Fibroblast of skin of right biceps (primary cell): ENCODE measurements around the gene MBP.
"Not testable (repeated sequence)": the region's sequence is repeated elsewhere in the genome, so short reads cannot be mapped to it uniquely, and the experiment has no call there.

Experiments
- DNase-seq: peaks from one replicate; pipeline ENCODE4 v3.0.0-alpha.2; 2013

MBP gene

DNA sequence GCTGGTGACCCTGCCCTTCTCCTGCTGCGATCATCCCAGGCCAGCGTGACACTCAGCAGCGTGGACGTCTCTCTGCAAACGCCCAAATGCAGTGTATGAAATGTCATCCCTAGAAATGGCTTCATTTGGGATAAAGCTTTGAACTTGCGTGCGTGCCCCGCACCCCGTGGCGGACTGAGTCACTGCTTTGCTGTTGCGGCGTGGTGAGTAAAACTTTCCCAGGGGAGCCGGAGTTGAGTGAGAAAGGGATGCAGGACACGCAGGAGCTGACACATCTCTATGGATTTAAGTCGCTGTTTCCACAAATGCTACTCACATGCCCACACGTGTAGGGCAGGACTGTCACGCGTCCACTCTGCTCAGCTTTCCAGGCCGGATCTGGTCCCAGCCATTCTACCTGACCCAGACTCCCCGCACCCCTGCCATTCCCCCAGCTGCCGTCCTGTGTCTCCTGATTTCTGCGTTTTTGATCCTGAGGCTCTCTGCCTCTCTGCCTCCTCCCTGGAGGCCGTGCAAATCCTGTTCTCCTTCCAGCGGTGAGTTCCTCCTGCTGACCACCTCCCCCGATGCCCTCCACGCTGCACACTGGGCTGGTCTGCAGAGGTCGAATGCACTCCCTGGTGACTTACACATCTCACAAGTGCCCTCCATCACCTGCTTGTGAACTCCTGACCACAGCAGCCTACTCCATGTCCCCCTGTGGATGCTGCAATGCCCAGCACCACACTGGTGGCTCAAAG is 88.9 kb downstream of the MBP start:
- DNase-seq, result peak; percentile 29

DNA sequence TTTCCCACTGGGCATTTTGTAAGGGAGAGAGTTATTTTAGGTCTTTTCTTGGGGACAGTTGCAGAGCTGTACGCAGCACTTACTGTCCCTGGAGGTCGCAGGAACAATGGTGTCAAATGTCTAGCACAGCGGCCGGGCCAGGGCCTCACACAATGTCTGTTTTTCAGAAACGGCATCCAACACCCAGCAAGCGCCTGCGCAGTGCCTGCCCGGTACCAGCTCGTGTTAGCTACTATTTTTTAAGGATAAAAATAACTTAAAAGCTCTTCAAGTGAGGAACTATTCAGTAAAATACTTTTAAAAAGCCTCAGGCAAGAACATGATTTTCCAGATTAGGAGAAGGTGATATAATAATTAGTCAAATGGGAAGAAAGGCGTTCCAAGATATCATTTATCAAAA is 90.0 kb downstream of the MBP start:
- DNase-seq, result no peak

DNA sequence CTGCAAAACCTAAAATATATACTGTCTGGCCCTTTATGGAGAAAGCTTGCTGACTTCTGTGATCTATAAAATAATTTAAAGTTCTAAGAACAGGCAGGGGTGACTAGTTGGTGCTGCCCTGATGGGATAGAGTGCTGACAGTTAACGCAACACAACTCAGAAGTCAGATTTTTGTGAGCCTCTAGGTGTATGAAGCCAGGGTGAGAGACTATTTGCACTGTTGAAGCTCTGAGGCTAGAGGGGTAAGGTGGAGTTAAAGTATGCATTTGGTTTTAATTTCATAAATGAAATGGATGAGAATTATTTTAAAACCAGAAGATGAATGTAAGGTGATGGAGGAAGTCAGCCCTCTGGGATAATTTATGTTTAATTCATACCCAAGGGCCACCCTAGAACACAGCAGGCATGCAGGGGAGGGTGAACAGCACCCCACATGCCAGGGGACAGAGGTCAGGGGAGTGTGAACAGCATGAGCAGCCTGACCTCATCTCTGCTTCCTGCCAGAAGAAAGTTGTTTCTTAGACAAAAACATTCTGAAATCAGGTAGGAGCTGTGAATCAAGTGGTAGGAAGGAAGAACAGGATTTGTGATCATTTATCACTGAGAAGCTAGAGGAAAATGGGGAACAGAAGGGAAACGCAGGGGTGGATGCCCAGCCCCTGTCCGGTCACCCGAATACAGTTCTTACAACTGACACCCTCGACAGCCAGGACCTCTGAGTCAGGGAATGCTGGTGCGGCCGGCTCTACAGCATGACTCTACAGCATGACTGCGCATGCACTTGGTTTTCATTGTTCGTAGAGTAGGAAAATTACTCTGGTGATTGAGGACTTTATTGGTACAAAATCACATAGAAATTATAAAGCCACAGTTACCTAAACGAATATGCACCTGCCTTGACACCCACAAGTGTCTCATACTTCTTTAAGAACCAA is 93.1 kb downstream of the MBP start:
- DNase-seq, result no peak

DNA sequence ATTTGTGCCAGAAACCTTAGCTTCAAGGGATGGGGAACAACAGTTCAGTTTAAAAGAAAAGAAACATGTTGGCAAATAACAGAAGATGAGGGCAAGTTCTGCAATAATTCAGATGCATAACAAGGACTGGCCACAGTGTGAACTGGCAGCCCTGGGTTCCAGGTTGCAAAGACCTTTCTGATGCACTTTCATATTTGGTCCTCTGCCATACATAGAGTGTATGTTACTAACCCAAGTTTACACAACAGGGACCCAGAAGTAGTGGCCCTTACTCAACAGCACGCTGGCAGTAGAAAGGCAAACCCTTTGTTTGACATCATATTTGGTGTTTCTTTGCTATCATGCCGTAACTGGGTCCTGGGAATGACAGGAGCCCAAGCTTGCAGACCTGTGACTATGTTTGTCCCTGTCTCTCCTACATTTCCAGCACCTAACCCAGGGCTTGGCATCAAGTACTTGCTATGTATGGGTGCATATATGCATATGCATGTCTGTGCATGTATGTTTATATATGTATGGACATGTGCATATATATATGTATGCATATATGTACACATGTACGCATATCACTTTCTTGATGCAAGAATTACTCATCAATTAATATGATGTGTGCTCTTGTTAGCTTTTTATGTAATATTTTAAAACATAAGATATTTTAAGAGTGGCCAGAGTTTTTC is 94.3 kb downstream of the MBP start:
- DNase-seq, result no peak

DNA sequence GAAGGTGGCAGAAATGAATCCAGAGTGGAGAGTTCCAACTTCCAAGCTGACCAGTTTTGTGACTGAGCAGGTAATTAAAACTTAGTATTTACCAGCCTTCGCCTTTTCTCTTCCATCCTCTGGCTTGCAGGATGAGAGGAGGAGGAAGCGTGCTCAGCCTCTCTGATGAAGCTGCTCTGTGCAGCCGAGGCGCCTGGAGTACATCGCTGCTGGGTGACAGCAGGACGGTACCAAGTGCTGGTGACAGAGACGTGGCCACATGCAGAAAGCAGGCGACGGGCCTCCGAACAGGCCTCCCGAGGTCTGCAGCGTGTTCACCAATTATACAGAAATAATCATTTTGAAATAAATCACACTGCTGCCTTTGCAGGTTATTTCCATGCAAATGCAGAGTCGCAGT is 95.0 kb downstream of the MBP start:
- no peak for DNase-seq

DNA sequence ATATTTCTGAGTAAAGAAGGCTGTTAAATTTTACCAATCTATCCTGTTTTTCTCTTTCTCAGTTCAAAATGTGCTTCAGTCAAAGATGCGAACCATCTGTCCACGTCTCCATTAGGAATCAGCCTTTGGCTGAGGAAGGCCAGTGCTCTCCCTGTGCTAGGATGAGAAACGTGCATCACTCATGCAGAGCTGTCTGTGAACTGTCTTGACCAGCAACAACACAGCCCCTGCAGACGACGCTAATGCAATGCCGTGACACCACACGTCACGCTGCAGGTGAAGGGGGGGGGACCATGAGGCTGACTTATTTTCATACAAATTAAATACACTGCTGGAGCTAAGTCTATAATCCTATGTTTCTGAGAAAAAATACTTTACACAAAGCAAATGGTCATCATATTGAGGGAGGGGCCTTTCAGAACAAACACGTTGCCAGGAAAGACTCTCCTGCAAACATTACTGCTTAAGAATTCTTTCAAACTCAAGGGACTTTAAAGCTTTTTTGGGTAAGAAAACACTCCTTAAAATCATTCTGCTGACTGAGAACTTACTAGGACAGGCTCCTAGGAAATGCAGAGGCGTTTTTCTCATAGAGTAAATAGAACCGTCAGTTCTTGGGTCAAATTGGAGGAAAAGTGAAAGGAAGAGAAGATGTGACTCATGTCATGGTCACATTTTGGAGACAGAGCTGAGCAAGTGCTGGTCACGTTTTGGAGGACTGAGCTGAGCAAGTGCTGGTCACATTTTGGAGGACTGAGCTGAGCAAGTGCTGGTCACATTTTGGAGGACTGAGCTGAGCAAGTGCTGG is 97.0 kb downstream of the MBP start:
- no peak for DNase-seq

DNA sequence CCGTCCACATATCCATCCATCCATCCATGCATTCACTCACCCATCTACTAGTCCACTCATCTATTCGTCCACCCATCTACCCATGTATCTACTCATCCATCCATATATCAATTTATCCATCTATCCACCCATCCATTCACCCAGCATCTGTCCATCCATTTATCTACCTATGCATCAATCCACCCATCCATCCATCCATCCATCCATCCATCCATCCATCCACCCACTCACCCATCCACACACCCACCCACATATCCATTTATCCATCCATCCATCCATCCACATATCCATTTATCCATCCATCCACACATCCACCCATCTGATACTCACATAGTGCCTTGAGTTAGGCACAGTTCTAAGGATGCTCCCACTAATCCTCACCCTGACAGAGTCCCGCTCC is 99.0 kb downstream of the MBP start:
- no peak for DNase-seq

DNA sequence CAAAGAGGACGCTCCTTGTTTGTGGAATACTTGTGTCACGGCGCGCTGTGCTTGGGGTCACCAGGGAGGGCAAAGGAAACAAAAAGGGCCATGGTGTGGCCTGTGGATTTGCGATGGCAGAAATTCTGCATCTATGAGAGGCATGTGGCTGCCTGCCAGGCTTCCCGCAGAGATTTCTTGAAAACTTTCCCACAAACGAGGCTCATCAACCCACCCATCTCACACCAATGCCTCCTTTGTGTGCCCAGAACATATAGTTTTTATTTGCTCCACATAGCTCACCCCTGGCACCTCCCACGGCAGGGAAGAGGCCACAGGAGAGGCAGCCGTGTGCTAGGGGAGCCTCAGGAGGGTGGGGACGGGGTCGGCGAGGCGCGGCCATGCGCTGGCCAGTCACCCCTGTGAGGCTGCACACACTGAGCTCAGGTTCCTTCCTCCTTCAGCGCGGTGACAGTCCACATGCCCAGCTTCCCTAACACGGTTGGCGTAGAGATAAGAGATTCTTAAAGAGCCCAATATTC is 100.3 kb downstream of the MBP start:
- no peak for DNase-seq

DNA sequence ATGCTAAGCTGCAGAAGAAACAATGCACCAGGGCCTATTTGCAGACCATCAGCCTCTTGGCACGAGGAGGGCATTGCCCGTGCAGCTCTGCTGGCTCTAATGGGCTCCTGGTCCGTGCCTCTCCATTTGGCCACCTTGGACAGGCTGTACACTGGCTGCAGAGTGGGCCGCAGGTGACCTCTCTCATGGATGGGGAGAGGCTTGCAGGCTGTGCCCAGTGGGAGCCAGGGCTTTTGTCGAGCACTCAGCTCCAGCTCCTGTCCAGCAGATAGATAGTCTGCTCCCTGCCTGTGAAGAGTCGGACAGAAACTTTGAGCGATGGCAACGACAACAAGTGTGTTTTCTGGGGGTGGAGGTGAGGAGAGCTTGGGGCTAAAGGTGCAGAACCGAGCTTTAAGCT is 100.9 kb downstream of the MBP start:
- no peak for DNase-seq

DNA sequence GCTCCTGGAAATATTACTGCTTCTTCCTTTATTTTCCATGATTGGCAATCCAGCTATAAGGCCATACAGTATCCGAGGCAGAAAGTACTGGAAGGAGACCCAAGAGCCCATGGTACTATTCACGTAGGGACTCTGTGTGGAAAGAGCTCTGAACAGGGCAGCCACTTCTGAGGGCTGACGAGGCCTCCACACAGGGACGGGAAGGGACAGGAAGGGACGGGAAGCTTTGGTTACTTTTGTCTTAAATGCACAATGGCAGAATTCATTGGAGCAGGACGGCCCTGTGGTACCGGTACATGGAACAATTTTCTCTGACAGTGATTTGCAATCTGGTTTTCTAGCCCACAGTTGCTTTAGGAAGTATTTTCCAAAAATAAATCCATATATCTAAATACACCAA is 102.4 kb downstream of the MBP start:
- DNase-seq, result no peak

DNA sequence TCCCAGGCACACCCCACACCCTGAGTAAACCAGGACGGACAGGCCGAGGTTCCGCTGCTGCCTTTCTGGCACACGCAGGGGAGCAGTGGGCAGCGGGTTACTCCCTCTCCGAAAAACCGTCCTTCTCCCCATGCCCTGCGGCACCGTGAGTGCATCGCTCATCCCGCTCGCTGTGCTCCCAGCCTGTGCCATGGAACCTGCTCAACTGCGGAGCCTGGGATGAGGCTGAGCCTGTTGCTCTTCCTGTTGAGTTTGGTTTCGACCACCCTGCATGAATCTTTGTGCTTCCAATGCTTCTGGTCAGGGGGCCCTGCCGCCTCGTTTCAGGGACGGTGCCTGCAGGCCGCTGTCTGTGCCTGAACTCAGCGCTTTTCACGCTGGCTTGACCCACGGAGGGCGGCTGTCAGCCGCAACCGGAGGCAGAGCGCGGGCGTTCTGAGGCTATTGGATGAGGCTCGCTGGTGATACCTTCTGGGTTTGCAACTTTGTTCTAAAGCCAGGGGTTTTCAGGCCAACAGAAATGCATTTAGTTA is 106.7 kb downstream of the MBP start:
- DNase-seq, result no peak

DNA sequence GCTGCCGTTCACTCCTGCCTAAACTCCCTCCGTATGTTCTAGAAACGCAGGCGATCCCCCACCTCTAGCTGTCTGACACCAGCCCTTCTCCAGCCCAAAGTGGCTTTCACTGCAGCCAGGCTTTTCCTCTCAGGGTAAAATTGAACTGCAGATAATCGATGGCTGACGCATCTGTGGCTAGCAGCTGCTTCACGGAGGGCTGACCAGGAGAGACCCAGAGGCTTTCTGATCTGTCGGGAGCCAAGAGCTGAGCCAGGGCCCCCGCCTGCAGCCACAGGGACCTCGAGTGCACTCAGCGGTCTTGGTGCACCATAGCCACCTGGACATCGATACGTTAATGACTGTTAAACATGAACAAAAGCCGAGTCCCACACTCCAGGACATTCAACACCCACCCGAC is 107.5 kb downstream of the MBP start:
- no peak for DNase-seq

DNA sequence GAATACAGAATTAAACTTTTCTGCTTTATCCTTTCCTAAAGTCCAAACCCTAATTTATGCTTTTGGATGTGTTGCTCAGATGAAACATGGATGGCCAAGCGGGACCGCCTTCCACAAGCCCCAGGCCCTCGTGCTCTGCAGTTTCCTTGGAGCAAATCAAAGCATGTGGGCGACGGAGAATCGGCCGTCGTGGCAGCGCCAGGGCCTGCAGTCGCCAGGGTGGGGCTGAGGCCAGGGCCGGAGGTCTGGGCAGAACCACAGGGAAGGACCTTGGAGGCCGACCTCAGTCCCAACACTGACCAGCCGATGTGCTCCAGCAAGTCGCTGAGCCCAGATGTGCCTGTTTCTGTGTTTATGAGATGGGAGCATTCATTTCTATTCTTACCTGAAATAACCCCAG is 108.1 kb downstream of the MBP start:
- no peak for DNase-seq

DNA sequence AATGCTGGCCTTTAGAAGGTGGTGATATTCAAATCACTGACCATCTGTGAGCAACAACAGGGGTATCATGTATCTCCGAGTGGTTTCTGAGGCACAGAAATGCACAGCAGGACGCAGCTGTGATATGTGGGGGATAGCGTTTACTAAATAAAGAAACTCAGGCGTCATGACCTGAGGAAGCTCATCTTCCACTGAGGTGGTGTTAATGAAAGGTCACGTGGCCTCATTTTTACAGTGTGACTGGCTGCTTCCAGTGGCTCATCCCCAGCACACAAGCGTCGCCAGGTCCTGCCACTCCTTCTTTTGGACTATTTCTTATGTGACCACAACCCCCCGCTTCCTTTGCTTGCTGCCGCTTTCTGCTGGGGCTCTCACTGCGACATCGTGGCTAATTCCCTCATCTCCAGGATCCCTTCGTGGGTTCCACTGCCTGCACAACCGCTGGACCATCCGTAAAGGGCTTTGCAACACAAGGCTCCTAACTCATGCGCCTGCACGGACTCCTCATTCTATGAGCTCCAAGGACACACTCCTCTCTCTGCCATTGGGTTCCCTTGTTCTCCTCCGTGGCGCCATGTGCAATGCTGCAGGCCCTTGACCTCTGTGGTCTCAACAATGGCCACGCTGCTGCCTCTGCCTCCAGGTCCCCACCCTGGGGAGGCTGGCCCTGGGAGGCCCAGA is 109.3 kb downstream of the MBP start:
- no peak for DNase-seq

DNA sequence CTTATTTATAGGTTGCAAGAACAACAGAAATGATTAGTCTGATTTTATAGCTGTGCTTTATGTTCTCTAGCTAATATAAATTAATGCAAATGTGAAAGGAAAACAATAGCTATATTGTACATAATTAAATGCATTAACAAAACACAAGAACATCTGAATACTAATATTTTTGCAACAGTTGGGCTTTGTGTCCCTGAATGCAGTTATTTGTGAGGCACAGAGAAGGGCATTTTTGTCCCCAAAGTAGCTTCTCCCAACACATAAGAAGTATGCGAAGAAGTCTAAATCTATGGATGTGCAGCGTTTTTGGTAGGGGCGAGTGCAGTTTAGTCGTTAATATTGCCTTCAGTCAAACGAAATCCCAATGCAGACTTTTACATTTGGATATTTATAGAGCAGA is 110.0 kb downstream of the MBP start:
- no peak for DNase-seq

DNA sequence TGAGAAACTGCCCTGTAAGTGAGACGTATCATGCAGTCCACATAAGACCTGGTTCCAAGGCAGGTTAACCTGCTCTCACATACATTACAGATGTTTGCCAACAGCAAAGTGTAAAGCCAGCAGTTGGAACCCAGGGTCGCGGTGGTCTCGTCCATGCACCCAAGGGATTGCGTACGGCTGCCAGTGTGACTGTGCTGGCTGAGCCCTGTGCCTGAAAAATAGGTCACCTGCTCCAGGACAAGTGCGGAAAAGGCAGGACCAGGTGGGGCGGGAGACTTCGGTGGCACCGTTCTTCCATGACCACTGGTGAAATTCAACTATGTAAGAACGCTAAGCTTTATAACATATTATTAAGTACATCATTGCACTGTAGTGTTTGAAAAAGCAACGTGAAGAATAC is 110.5 kb downstream of the MBP start:
- DNase-seq, result no peak

DNA sequence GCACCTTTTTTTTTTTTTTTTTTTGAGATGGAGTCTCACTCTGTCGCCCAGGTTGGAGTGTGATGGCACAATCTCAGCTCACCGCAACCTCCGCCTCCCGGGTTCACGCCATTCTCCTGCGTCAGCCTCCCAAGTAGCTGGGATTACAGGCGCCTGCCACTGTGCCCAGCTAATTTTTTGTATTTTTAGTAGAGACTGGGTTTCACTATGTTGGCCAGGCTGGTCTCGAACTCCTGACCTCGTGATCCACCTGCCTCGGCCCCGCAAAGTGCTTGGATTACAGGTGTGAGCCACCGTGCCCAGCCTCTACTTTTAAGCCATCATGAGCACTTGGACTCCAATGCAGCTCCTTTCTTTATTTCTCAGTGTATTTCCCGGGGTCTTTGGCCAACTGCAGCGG is 111.1 kb downstream of the MBP start:
- DNase-seq, result not testable (repeated sequence)

DNA sequence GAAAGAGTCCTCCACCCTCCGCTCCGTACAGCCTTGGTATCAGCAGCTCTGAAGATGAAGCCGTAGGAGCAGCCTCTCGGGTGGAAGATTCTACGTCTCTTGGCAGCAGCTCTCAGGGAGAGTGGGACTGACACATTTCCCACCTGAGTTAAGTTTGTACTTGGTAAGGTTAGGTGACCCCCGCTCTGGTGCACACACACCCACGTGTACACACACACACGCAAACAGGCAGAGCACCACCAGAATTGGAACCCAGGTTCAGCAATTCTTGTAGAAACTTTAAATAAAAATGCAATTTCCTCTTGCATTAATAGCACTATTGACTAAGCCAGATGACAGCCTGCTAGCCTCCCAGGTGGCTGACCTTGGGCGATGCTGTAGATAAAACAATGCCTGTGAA is 111.5 kb downstream of the MBP start:
- DNase-seq, result no peak

DNA sequence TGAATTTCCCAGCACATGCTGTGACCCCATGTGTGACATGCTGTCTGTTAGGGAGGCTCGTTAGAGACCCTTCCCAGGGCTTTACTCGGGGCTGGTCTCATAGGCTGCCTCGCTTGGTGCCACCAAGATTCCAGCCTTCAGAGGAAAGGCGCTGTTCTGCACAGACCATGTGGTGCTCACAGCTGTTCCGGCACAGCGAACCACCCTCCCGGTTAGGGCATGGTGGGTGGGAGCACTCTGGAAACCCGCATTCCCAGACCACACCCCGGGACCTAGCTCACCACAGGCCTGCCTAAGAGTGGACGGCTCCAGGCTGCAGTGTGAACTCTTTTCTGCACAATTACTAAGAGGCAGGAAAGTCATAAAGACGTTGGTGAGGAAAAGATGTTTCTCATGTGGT is 112.0 kb downstream of the MBP start:
- DNase-seq, result no peak

DNA sequence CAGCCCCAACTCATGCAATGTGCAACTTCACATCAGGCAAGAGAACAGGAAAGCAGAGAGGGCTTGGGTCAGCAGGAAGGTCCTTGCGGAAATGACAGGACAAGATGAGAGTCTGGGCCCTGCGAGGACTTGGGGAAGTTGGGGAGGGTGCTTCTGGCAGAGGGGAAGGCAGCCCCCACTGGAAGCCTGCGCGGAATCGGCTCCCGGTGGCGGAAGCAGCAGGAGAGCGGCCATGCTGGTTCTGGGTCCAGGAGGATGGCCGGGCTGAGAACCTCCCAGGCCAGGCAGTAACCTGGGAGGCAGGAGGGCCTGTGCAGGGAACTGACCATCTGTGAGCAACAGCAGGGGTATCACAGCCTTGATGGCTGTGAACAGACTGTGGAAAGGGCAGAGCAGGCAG is 112.9 kb downstream of the MBP start:
- no peak for DNase-seq

DNA sequence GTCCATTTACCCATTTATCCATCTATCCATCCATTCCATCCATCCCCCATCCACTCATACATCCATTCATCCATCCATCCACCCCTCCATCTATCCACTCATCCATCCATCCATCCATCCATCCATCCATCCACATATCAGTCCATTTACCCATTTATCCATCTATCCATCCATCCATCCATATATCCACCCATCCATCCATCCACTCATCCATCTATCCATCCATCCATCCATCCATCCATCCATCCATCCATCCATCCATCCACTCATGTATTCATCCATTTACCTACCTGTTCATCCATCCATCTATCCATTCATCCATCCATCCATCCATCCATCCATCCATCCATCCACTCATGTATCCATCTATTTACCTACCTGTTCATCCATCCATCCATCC is 113.9 kb downstream of the MBP start:
- DNase-seq, result not testable (repeated sequence)

DNA sequence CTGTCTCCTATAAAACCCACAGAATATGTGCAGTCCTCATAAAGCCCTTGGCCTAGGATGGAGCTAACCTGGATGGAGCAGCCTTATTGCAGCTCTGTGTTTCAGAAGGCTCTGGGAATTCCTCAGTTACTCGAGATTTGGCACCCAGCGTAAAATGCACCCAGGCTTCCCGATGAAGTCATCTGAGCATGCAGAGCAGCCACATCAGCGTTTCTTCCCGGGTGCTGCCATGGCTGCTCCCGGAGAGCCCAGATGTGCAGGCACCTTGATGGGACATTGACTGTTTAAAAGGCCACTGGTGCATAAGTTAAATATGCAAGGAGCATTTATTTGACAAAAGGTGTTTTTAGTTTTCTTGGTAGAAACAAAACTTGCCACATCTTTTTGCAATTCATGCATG is 115.2 kb downstream of the MBP start:
- no peak for DNase-seq
